Skin epidermis (tissue), 12 donors: ENCODE data around the gene HOPX.
A peak's percentile ranks its signal among the peaks of the same experiment; 100 is the strongest.
"Not testable (repeated sequence)": the region's sequence is repeated elsewhere in the genome, so short reads cannot be mapped to it uniquely, and the experiment has no call there.

ENCODE experiments used
- H3K27ac ChIP-seq, 21 experiments: fragments of 200-600 bp; sonication (generic) in 11 of 21; one replicate each; pipeline ENCODE4 v1.5.0; 2020; ENCODE audit warnings: mild to moderate bottlenecking in 3 of 21, inconsistent platforms in 2 of 21, moderate library complexity in 2 of 21
- H3K4me3 ChIP-seq, 7 experiments: fragments of 200-600 bp; sonication (generic) in 2 of 7; one replicate each; pipeline ENCODE4 v1.5.0; 2020; ENCODE audit warnings: inconsistent platforms in 2 of 7, mild to moderate bottlenecking in 2 of 7, moderate library complexity in 1 of 7

HOPX gene, protein sequence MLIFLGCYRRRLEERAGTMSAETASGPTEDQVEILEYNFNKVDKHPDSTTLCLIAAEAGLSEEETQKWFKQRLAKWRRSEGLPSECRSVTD

GRCh38 chr4:56681158-56681852 lies at the start of gene HOPX:
Gene HOPX, minus strand, starts transcription at chr4:56681296. Its CDS starts 23,480 bp downstream, at chr4:56657816.
- Histone ChIP-seq H3K4me3 (peak within 1 kb of the TSS in 4 of 7 experiments; percentile 9 to 22 (median 22)), H3K27ac (peak within 1 kb of the TSS in 18 of 21 experiments; percentile 4 to 83 (median 60))

DNA sequence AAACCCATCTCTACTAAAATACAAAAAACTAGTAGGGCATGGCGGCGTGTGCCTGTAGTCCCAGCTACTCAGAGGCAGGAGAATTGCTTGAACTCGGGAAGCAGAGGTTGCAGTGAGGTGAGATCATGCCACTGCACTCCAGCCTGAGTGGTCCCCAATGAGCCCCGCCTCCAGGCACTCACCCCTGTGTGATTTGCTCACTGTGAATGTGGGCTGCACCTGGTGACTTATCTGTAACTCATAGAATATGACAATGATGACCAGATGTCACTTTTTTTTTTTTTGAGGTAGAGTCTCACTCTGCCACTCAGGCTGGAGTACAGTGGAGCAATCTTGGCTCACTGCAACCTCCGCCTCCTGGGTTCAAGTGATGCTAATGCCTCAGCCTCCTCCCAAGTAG lies 49.0 kb upstream of the HOPX start:
- H3K4me3 ChIP-seq = no peak overlapping the region
- no peak overlapping the region for H3K27ac ChIP-seq

- Histone ChIP-seq H3K27ac (no peak overlapping the region), H3K4me3 (no peak overlapping the region)
These were observed 47.4 kb upstream of the HOPX start for GRCh38 chr4:56728512-56728911.

GRCh38 chr4:56727150-56727549 lies 46.1 kb upstream of the HOPX start:
- no peak overlapping the region for H3K27ac ChIP-seq

GRCh38 chr4:56726593-56726992 lies 45.5 kb upstream of the HOPX start:
- not testable (repeated sequence) for H3K27ac ChIP-seq

More at GRCh38 chr4:56727150-56727549, 46.1 kb upstream of the HOPX start:
- no peak overlapping the region for H3K4me3 ChIP-seq

GRCh38 chr4:56723659-56724230 lies 42.6 kb upstream of the HOPX start:
- Histone ChIP-seq H3K4me3 (no peak overlapping the region), H3K27ac (no peak overlapping the region)

More at GRCh38 chr4:56726593-56726992, 45.5 kb upstream of the HOPX start:
- H3K4me3 ChIP-seq = not testable (repeated sequence)

DNA sequence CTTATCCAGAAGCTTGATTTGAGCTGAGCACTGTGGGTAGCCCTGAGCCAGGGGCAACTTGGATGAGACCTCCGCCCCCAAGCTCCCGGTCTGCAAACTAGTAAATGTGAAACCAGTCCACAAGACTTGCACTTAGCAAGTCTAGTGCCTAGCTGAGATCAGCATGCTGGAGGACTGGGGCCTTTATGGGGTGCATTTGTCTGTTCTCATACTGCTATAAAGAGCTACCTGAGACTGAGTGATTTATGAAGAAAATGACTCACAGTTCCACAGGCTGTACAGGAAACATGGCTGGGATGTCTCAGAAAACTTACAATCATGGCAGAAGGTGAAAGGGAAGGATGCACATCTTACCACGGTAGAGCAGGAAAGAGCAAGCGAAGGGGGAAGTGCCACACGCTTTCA lies 42.1 kb upstream of the HOPX start:
- H3K27ac ChIP-seq = no peak overlapping the region
- no peak overlapping the region for H3K4me3 ChIP-seq

DNA sequence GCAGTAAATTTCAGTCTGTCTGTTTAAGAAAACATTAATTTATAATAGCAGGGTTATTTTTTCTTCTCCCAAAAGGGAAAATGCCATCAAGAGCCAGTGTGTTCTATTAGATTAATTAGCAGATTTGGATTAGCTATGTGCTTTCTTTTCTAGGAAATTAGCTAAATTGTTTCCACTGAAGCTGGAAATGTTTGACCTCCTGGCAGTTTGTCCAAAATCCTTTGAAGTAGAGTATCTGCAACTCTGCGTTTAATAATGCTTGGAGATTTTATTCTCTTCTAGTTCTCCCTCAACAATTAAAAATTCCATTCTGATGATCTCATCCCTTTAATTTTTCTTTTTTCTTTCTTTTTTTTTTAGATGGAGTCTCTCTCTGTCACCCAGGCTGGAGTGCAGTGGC lies 27.1 kb upstream of the HOPX start:
- no peak overlapping the region for H3K27ac ChIP-seq
- no peak overlapping the region for H3K4me3 ChIP-seq

DNA sequence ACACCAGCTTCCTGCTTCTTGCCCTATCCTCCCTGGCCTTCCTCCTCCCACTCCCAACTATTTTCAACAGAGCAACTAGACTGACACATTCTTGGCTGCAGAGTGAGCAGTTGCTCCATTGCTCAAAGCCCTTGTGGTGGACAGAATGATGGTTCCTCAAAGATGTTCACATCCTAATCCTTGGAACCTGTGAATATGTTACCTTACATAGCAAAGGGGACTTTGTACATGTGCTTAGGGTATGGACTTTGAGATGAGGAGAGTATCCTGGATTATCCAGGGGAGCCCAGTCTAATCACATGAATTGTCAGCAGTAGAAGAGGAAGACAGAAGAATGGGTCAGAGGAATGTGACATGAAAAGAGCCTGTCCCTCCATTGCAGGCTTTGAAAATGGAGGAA lies 24.9 kb upstream of the HOPX start:
- Histone ChIP-seq H3K4me3 (no peak overlapping the region), H3K27ac (no peak overlapping the region)

- no peak overlapping the region for H3K27ac ChIP-seq
These were observed 24.2 kb upstream of the HOPX start for GRCh38 chr4:56705334-56705733.

GRCh38 chr4:56704089-56704871 lies 23.2 kb upstream of the HOPX start:
- Histone ChIP-seq H3K4me3 (no peak overlapping the region), H3K27ac (peak overlapping the region in 18 of 21 experiments; percentile 4 to 76 (median 41))

More at GRCh38 chr4:56705334-56705733, 24.2 kb upstream of the HOPX start:
- no peak overlapping the region for H3K4me3 ChIP-seq

- peak overlapping the region in 6 of 21 experiments; percentile 38 to 76 (median 61) for H3K27ac ChIP-seq
- H3K4me3 ChIP-seq = no peak overlapping the region
These were observed 22.3 kb upstream of the HOPX start for GRCh38 chr4:56703378-56703777.

GRCh38 chr4:56701644-56702043 lies 20.5 kb upstream of the HOPX start:
- no peak overlapping the region for H3K27ac ChIP-seq
- no peak overlapping the region for H3K4me3 ChIP-seq

DNA sequence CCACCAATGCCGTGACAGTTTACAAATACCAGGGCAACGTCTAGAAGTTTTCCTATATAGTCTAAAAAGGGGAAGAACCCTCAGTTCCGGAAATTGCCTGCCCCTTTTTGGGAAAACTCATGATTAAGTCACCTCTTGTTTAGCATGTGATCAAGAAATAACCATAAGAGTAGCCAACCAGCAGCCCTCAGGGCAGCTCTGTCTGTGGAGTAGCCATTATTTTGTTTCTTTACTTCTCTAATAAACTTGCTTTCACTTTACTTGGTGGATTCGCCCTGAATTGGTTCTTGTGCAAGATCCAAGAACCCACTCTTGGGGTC lies 20.0 kb upstream of the HOPX start:
- no peak overlapping the region for H3K27ac ChIP-seq

GRCh38 chr4:56699537-56700105 lies 18.5 kb upstream of the HOPX start:
- Histone ChIP-seq H3K27ac (no peak overlapping the region), H3K4me3 (no peak overlapping the region)

More for the DNA sequence above, 20.0 kb upstream of the HOPX start:
- H3K4me3 ChIP-seq = no peak overlapping the region

- no peak overlapping the region for H3K4me3 ChIP-seq
- H3K27ac ChIP-seq = no peak overlapping the region
These were observed 17.2 kb upstream of the HOPX start for GRCh38 chr4:56698329-56698728.

DNA sequence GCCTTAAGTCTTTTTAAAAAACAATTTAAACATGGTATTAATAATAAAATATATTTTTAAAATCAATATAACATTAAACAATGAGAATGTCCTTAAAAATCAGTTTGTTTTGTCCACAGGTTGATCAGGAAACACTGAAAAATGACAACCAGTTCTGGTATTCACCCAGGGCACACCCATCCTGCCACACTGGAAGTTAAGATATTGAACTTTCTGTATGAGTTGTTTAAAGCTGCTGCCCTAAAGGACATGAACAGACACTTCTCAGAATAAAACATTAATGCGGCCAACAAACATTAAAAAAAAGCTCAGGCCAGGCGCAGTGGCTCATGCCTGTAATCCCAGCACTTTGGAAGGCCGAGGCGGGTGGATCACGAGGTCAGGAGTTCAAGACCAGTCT lies 15.0 kb upstream of the HOPX start:
- H3K4me3 ChIP-seq = no peak overlapping the region
- H3K27ac ChIP-seq = no peak overlapping the region

GRCh38 chr4:56693476-56693875 lies 12.4 kb upstream of the HOPX start:
- not testable (repeated sequence) for H3K4me3 ChIP-seq, H3K27ac ChIP-seq

GRCh38 chr4:56692576-56692975 lies 11.5 kb upstream of the HOPX start:
- Histone ChIP-seq H3K4me3 (no peak overlapping the region), H3K27ac (no peak overlapping the region)

GRCh38 chr4:56691425-56691824 lies 10.3 kb upstream of the HOPX start:
- no peak overlapping the region for H3K27ac ChIP-seq
- H3K4me3 ChIP-seq = no peak overlapping the region
